ENCODE measurements around the gene HESX1.

GRCh38 chr3:57166660-57167059 lies 33.1 kb downstream of the HESX1 start:
- TF ChIP-seq CTCF (IDR thresholded peaks at IDR 0.05; ENCODE audit: poor library complexity, severe bottlenecking) (no peak), EP300 (conservative IDR thresholded peaks at IDR 0.05; ENCODE audit: poor library complexity, severe bottlenecking) (no peak), MXI1 (conservative IDR thresholded peaks at IDR 0.05; ENCODE audit: poor library complexity, severe bottlenecking) (no peak), RAD21 (conservative IDR thresholded peaks at IDR 0.05) (no peak), EZH2 (IDR thresholded peaks at IDR 0.05; ENCODE audit: borderline replicate concordance, insufficient read depth, low read length, poor library complexity, severe bottlenecking) (no peak), SMC3 (conservative IDR thresholded peaks at IDR 0.05; ENCODE audit: poor library complexity) (no peak)
